H9 (cell line): Measurements from ENCODE around the gene NSRP1. TPM values are rescaled to one million over a fixed set of nuclear protein-coding genes. Genes with fewer than 3 reads are reported as not detected.

ENCODE experiments used
- DNase-seq: peaks from one replicate; pipeline ENCODE4 v3.0.0-alpha.2; 2017
- H2AFZ ChIP-seq: one replicate; pipeline ENCODE4 v1.6.1; 2013; ENCODE audit warnings: mild to moderate bottlenecking, low read length, control low read depth, moderate library complexity
- H2AK5ac ChIP-seq: 2 replicates; pipeline ENCODE4 v1.6.1; 2013; ENCODE audit warnings: low read length, control low read depth, mixed read lengths; ENCODE audit not compliant: insufficient read length
- H2BK120ac ChIP-seq: one replicate; pipeline ENCODE4 v1.6.1; 2013; ENCODE audit warnings: low read depth, mild to moderate bottlenecking, low read length, control low read depth, inconsistent platforms; ENCODE audit not compliant: poor library complexity, severe bottlenecking
- H2BK12ac ChIP-seq: 2 replicates; pipeline ENCODE4 v1.6.1; 2013; ENCODE audit warnings: low read length, control low read depth, mixed read lengths, low read depth; ENCODE audit not compliant: insufficient read length
- H2BK15ac ChIP-seq: 2 replicates; pipeline ENCODE4 v1.6.1; 2013; ENCODE audit warnings: low read depth, low read length, control low read depth
- H2BK20ac ChIP-seq: one replicate; pipeline ENCODE4 v1.6.1; 2013; ENCODE audit warnings: low read depth, mild to moderate bottlenecking, low read length, control low read depth, inconsistent platforms; ENCODE audit not compliant: poor library complexity, severe bottlenecking
- H2BK5ac ChIP-seq: 2 replicates; pipeline ENCODE4 v1.6.1; 2013; ENCODE audit warnings: low read length, control low read depth, mixed read lengths; ENCODE audit not compliant: insufficient read length
- H3K14ac ChIP-seq: 2 replicates; pipeline ENCODE4 v1.6.1; 2013; ENCODE audit warnings: low read length, control low read depth; ENCODE audit not compliant: insufficient read depth
- H3K18ac ChIP-seq: 2 replicates; pipeline ENCODE4 v1.6.1; 2013; ENCODE audit warnings: low read depth, mild to moderate bottlenecking, mixed read lengths, low read length, control low read depth; ENCODE audit not compliant: insufficient read length
- H3K23ac ChIP-seq: 2 replicates; pipeline ENCODE4 v1.6.1; 2013; ENCODE audit warnings: low read length, control low read depth, mixed read lengths, low read depth; ENCODE audit not compliant: insufficient read length
- H3K23me2 ChIP-seq: 2 replicates; pipeline ENCODE4 v1.6.1; 2013; ENCODE audit warnings: low read depth, mild to moderate bottlenecking, mixed read lengths, low read length, control low read depth; ENCODE audit not compliant: insufficient read length, poor library complexity, severe bottlenecking
- H3K27ac ChIP-seq: 2 replicates; pipeline ENCODE4 v1.5.1; 2013; ENCODE audit warnings: low read length, control low read depth, mixed read lengths, low read depth; ENCODE audit not compliant: insufficient read length
- H3K27me3 ChIP-seq: 2 replicates; pipeline ENCODE4 v1.6.1; 2013; ENCODE audit warnings: low read length, control low read depth, inconsistent platforms; ENCODE audit not compliant: insufficient read depth
- H3K4ac ChIP-seq: 2 replicates; pipeline ENCODE4 v1.6.1; 2013; ENCODE audit warnings: low read depth, mild to moderate bottlenecking, control low read depth, inconsistent platforms, low read length, moderate library complexity
- H3K4me1 ChIP-seq: 2 replicates; pipeline ENCODE4 v1.6.1; 2013; ENCODE audit warnings: low read length, control low read depth, inconsistent platforms; ENCODE audit not compliant: insufficient read depth
- H3K4me2 ChIP-seq: 2 replicates; pipeline ENCODE4 v1.6.1; 2013; ENCODE audit warnings: low read length, control low read depth, mixed read lengths; ENCODE audit not compliant: insufficient read length, insufficient read depth
- H3K56ac ChIP-seq: 2 replicates; pipeline ENCODE4 v1.6.1; 2013; ENCODE audit warnings: low read depth, mild to moderate bottlenecking, mixed read lengths, low read length, control low read depth; ENCODE audit not compliant: insufficient read length
- H3K79me1 ChIP-seq: 2 replicates; pipeline ENCODE4 v1.6.1; 2013; ENCODE audit warnings: low read depth, mild to moderate bottlenecking, moderate library complexity, low read length, control low read depth, inconsistent platforms; ENCODE audit not compliant: insufficient read depth, poor library complexity, severe bottlenecking
- H3K79me2 ChIP-seq: 2 replicates; pipeline ENCODE4 v1.6.1; 2013; ENCODE audit warnings: low read length, control low read depth, inconsistent platforms; ENCODE audit not compliant: insufficient read depth
- H3K9ac ChIP-seq: 2 replicates; pipeline ENCODE4 v1.6.1; 2013; ENCODE audit warnings: low read length, control low read depth, mixed read lengths; ENCODE audit not compliant: insufficient read length; ENCODE audit errors: extremely low read depth
- H3K9me3 ChIP-seq: one replicate; pipeline ENCODE4 v1.6.1; 2013; ENCODE audit warnings: low read depth, low read length, inconsistent platforms; ENCODE audit not compliant: control insufficient read depth
- H3T11ph ChIP-seq: one replicate; pipeline ENCODE4 v1.6.1; 2013; ENCODE audit warnings: mild to moderate bottlenecking, low read length, control low read depth, inconsistent platforms
- H4K20me1 ChIP-seq: one replicate; pipeline ENCODE4 v1.6.1; 2013; ENCODE audit not compliant: control insufficient read depth, insufficient read length, insufficient read depth
- H4K5ac ChIP-seq: 2 replicates; pipeline ENCODE4 v1.6.1; 2013; ENCODE audit warnings: low read depth, mild to moderate bottlenecking, mixed read lengths, low read length, control low read depth; ENCODE audit not compliant: insufficient read length
- H4K8ac ChIP-seq: replicated peaks from 2 replicates; pipeline ENCODE4 v1.6.1; 2013; ENCODE audit warnings: low read length, control low read depth, mixed read lengths, low read depth; ENCODE audit not compliant: insufficient read length
- H4K91ac ChIP-seq: 2 replicates; pipeline ENCODE4 v1.6.1; 2013; ENCODE audit warnings: low read depth, mild to moderate bottlenecking, moderate library complexity, mixed read lengths, low read length, control low read depth; ENCODE audit not compliant: insufficient read length
- H3K27ac Mint-ChIP-seq, 3 experiments: 2 replicates in 2 of 3; 3 replicates in 1 of 3; pipeline ENCODE4 v1.8.0; 2020 to 2021; ENCODE audit warnings: mixed read lengths in 3 of 3, mild to moderate bottlenecking in 1 of 3, moderate library complexity in 1 of 3
- H3K27me3 Mint-ChIP-seq: 2 replicates; pipeline ENCODE4 v1.8.0; 2021; ENCODE audit warnings: low read depth, mild to moderate bottlenecking, moderate library complexity, mixed read lengths
- H3K36me3 Mint-ChIP-seq, 3 experiments: 2 replicates in 2 of 3; 3 replicates in 1 of 3; pipeline ENCODE4 v1.8.0; 2020 to 2021; ENCODE audit warnings: low read depth in 3 of 3, mixed read lengths in 3 of 3; ENCODE audit not compliant: insufficient read depth in 1 of 3
- H3K4me1 Mint-ChIP-seq, 2 experiments: 2 replicates each; pipeline ENCODE4 v1.8.0; 2020; ENCODE audit warnings: mixed read lengths in 2 of 2
- H3K4me3 Mint-ChIP-seq, 2 experiments: 2 replicates in 1 of 2; 3 replicates in 1 of 2; pipeline ENCODE4 v1.8.0; 2020 to 2021; ENCODE audit warnings: mild to moderate bottlenecking in 2 of 2, mixed read lengths in 2 of 2, moderate library complexity in 1 of 2
- H3K9me3 Mint-ChIP-seq, 2 experiments: 2 replicates in 1 of 2; 3 replicates in 1 of 2; pipeline ENCODE4 v1.8.0; 2020; ENCODE audit warnings: mild to moderate bottlenecking in 2 of 2, mixed read lengths in 2 of 2, moderate library complexity in 1 of 2
- WGBS: extraction: QIAGEN DNeasy Blood & Tissue Kit; methylation state at CpG from one replicate; pipeline ENCODE4 v1.1.7; 2013; ENCODE audit warnings: missing lambda C conversion rate, low lambda C conversion rate, mixed read lengths; ENCODE audit not compliant: insufficient read length; ENCODE audit errors: extremely low coverage; 5-methylcytosine and 5-hydroxymethylcytosine counted together
- total RNA-seq: library from RNA; stranded (reverse); gene quantifications from 2 replicates; pipeline ENCODE4 v1.2.1, GENCODE V29; 2021
- TF ChIP-seq, protein P1 (sequence below): fragments of 200-600 bp; sonication (generic); conservative IDR thresholded peaks from 3 replicates; pipeline ENCODE4 v1.8.0; 2021; ENCODE audit warnings: antibody characterized with exemption, mild to moderate bottlenecking

The NSRP1 gene
- total RNA-seq, 1 experiment from 2014 or later: 33.3 TPM

GRCh38 chr17:30186761-30187160, 70.1 kb downstream of the NSRP1 start:
- H4K8ac ChIP-seq: no peak overlapping the region
- DNase-seq: no peak
- H2AFZ ChIP-seq: no peak overlapping the region
- no peak overlapping the region for H2BK5ac ChIP-seq
- H2BK15ac ChIP-seq: no peak overlapping the region
- Mint-ChIP-seq H3K27ac (peak overlapping the region in 1 of 3 experiments; percentile 27; a peak in 1 of 7 replicates), H3K4me1 (no peaks in the 10 kb centered on the region), H3K9me3 (no peaks in the 10 kb centered on the region), H3K4me3 (no peak overlapping the region), H3K27me3 (no peaks in the 10 kb centered on the region; the same call in 1 of the 2 replicates), H3K36me3 (peaks cover 15 to 35% (median 24%) of the 10 kb centered on the region in 3 experiments; a peak in 6 of 7 replicates)
- no peak overlapping the region for H3K4ac ChIP-seq
- H2BK20ac ChIP-seq: no peak overlapping the region
- no peaks in the 10 kb centered on the region for H3K9me3 ChIP-seq
- H4K5ac ChIP-seq: no peak overlapping the region
- H3K23ac ChIP-seq: no peak overlapping the region
- no peak overlapping the region for H4K91ac ChIP-seq
- H2BK120ac ChIP-seq: no peak overlapping the region
- no peak overlapping the region for H3T11ph ChIP-seq
- no peak overlapping the region for H3K18ac ChIP-seq
- H3K79me2 ChIP-seq: no peaks in the 10 kb centered on the region
- no peak overlapping the region for H2AK5ac ChIP-seq
- no peaks in the 10 kb centered on the region for H3K27me3 ChIP-seq
- no CpG with 5 or more reads among the region's 1 CpG for WGBS
- no peaks in the 10 kb centered on the region for H3K23me2 ChIP-seq
- no peaks in the 10 kb centered on the region for H4K20me1 ChIP-seq
- no peak overlapping the region for H2BK12ac ChIP-seq
- H3K4me2 ChIP-seq: no peak overlapping the region
- no peaks in the 10 kb centered on the region for H3K4me1 ChIP-seq
- H3K79me1 ChIP-seq: no peaks in the 10 kb centered on the region
- no peak overlapping the region for H3K27ac ChIP-seq
- H3K14ac ChIP-seq: no peak overlapping the region
- TF ChIP-seq, protein P1, sequence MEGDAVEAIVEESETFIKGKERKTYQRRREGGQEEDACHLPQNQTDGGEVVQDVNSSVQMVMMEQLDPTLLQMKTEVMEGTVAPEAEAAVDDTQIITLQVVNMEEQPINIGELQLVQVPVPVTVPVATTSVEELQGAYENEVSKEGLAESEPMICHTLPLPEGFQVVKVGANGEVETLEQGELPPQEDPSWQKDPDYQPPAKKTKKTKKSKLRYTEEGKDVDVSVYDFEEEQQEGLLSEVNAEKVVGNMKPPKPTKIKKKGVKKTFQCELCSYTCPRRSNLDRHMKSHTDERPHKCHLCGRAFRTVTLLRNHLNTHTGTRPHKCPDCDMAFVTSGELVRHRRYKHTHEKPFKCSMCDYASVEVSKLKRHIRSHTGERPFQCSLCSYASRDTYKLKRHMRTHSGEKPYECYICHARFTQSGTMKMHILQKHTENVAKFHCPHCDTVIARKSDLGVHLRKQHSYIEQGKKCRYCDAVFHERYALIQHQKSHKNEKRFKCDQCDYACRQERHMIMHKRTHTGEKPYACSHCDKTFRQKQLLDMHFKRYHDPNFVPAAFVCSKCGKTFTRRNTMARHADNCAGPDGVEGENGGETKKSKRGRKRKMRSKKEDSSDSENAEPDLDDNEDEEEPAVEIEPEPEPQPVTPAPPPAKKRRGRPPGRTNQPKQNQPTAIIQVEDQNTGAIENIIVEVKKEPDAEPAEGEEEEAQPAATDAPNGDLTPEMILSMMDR: no peak
- no peak overlapping the region for H3K9ac ChIP-seq
- H3K56ac ChIP-seq: no peak overlapping the region
